ENCODE results near the gene BACE2. TPM values are rescaled to one million over a fixed set of nuclear protein-coding genes. Genes with fewer than 3 reads are reported as not detected.

BACE2 gene
- polyA plus RNA-seq, 5 donors: 26.9 to 37.5 (median 34.4) TPM

DNA sequence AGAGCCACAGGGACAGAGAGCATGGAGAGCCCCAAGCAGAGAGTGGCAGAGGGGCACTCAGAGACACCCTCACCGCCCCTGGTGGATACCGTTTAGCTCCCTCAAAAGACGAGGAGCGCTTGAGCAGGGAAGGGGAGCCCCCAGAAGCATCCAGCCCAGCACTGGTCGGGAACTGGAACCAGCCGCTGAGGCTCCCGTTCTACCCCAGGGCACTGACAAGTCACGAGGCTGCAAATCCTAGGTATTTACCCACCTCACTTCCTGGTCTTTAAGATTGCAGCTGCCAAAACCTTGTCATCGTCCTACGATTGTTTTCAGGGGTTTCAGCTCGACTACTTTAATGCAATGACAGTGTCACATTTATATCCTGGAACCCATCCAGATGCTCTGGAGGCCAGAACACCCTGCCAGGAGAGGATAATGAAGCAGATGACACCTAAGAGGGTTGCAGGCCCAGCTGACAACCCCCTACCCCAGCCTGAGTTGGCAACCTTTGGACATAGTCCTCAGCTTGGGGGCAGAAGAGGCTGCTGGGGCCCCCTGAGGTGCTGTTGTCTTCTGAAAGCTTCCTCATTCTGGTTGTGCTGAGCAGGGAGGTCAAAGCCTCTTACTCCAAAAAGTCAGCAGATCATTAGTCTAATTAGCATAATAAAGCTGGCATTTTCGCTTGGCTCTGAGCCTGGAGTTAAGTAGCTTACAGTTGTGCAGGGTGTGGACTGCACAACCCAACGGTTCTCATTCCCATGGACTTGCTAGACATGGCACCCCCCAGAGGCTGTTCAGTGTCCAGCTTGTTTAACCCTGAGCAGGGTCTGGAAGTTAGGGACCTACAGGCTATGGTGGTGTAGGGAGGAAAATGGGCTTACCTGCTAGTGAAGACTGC, 20.6 kb upstream of the BACE2 start:
- no peak for DNase-seq

DNA sequence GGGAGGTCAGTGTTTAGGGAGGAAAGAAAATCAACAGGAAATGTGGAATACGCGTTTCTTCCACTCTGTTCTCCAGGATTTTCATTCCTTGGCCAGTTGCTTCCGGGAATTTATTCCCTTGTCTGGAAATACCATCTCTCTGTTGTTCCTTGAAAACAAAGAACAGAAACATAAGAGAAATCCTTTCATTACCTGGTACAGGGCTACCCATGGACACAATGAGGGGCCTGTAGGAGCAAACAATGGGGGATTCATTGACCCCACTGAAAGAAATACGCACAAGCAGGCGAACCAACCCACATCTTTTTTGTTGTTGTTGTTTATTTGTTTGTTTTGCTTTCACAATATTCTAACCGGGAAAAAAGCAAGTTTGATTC, 20.0 kb upstream of the BACE2 start:
- DNase-seq: no peak

DNA sequence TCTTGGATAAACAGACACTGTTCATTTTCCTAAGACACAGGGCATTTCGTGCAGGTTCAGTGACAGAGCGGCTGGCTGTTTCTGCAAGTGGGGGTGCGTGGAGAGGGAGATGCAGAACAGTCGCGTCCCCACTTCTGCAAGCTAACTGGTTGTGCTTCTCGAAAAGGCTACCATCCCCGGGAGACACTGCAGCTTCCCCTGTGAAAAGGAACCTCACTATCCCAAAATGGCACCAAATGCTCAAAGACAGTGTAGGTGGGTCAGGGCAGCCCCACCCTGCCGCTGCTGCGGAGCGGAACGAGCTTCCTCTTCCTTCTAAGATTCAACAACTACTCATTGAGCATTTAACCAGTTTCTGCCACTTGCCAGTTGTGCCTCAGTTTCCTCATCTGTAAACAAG, 19.2 kb upstream of the BACE2 start:
- DNase-seq: no peak

DNA sequence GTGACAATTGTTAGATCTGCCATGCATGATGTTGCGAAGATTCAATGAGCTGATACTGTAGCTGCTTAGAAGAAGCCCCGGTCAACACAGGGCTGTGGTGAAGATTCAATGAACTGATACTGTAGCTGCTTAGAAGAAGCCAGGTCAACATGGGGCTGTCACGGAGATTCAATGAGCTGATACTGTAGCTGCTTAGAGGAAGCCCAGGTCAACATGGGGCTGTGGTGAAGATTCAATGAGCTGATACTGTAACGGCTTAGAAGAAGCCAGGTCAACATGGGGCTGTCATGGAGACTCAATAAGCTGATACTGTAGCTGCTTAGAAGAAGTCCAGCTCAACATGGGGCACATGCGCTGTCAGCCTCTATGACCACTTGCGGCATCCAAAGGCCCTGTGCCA, 18.8 kb upstream of the BACE2 start:
- DNase-seq: no peak

DNA sequence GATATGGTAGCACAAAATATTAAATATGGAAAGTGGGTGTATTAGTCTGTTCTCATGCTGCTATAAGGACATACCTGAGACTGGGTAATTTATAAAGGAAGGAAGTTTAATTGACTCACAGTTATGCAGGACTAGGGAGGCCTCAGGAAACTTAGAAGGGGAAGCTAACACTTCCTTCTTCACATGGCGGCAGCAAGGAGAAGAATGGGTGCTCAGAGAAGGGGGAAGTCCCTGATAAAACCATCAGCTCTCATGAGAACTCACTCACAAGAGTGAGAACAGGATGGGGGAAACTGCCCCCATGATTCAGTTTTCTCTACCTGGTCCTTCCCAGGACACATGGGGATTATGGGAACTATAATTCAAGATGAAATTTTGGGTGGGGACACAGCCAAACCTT, 15.8 kb upstream of the BACE2 start:
- DNase-seq: no peak

DNA sequence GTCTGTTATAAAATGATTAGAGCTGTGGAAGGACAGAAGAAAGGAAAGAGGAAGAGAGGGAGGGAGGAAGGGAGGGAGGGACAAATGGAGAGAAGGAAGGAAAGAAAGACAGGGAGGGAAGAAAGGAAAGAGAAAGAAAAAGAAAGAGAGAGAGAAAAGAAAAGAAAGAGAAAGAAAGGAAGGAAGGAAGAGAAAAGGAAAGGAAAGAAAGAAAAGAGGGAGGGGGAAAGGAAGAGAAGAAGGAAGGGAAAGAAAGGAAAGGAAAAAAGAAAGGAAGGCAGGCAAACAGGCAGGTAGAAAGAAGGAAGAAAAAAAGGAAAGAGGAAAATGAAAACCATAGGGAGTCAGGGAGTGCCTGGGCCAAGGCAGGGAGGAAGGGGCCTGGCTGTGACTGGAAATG, 14.5 kb upstream of the BACE2 start:
- DNase-seq: no peak

DNA sequence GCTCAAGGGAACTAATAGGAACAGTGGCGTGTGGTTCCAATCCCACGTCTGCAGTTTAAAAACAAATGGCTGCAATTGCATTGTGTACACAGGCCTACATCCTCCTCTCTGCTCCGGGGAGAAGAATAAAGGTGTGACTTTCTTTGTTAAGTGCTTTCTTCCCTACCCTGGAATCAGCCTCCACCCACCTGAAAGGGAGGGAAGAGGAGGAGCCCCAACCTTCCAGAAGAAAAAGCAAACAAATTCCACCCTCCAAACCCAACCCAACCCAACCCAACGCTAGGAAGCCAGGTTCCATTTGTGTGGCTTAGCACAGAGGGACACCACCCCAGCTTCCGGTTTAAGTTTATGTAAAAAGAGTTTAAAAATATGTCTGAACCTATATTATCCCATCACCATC, 11.8 kb upstream of the BACE2 start:
- DNase-seq: no peak

DNA sequence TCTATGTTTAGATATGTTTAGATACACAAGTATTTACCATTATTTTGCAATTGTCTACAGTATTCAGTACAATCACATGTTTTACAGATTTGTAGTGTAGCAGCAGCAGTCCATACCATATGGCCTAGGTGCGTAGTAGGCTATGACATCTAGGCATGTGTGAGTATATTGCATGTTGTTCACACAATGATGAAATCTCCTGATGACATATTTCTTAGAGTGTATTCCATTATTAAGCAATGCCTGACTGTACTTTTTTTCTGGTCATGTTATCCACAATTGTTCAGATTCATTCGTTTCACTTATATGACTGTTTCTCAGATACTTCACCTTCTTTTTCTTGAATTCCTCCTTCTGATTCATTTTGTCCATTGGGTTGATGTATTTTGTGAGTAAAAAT, 9.9 kb upstream of the BACE2 start:
- no peak for DNase-seq

DNA sequence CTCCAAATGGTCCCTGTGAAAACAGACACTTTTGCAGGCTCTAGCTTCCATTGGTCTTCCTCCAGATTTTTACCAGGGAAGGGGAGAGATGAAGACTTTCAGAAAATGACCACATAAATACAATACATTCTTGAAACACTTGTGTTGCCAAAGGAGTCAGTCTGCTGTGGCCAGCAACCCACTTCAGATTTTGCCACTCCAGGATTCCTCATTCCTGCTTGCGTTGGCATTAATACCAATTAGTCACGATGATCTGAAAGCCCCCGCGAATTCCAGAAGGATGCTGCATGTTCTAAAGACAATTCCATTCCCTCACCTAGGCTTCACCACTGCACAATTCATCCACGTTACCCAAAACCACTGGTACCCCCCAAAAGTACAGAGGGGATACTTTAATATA, 7.9 kb upstream of the BACE2 start:
- no peak for DNase-seq

DNA sequence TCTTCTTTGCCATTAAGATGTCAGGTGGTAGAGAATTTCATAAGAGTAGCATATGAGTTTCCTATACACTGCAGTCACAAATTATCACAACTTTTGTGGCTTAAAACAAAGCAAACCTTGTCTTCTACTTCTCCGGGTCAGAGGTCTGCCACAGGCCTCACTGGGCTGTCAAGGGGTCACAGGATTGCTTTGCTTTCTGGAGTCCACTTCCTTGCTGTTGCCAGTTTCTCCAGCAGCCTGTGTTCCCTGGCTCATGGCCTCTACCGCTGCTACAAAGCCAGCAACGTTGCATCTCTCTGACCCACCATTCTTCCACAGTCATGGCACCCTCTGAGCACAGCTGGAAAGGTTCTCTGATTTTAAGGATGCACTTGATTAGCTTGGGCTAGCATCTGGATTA, 6.5 kb upstream of the BACE2 start:
- no peak for DNase-seq

DNA sequence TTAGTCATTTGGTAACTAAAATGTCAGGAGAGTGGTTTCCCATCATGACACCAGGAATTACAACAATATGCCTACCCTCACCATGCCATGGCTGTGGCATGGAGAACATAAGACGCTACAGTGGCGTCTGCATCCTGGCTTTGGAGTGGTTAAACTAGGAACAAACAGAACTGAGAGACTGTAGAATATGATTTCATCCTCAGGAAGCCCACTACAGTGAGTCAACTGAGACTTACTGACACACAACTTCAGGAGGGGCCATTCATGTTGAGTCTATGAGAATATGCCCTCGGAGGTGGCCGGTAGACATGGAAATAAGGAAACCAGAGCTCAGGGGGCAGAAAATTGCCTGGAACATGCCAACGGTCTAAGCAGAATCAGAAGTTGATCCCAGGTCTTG, 5.9 kb upstream of the BACE2 start:
- DNase-seq: no peak

DNA sequence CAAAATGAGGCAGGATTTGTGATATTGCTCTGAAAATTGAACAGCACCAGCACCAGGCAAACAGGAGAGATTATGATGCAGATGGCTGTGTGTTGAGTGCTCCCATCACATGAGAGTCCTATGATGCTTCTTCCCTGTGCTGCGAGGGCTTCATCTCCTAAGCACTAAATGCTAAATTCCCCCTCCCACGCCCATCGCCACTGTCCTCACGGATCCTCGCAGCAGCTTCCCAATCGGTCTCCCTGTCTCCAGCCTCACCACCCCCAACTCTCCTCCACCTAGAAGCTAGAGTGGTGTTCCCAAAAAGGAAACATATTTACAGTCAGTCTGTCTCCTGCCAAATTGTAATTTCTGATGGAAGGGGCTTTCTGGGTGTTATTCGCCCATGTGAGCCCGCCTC, 4.9 kb upstream of the BACE2 start:
- DNase-seq: no peak

DNA sequence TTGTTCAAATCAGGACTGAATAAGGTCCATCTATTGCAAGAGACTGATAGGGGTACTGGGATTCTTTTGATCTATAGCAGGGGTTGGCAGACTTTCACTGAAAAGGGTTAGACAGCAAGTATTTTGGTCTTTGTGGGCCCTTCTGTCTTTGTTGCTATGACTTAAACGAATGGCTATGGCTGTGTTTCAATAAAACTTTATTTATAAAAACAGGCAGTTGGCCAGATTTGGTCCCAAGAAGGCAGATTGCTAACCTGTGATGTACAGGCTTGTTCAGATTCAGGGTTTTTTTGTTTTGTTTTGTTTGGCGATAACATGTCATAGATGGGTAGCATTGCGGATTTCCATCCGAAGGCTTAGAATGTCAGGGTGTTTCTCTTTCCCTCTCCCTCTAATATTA, 3.9 kb upstream of the BACE2 start:
- DNase-seq: no peak

DNA sequence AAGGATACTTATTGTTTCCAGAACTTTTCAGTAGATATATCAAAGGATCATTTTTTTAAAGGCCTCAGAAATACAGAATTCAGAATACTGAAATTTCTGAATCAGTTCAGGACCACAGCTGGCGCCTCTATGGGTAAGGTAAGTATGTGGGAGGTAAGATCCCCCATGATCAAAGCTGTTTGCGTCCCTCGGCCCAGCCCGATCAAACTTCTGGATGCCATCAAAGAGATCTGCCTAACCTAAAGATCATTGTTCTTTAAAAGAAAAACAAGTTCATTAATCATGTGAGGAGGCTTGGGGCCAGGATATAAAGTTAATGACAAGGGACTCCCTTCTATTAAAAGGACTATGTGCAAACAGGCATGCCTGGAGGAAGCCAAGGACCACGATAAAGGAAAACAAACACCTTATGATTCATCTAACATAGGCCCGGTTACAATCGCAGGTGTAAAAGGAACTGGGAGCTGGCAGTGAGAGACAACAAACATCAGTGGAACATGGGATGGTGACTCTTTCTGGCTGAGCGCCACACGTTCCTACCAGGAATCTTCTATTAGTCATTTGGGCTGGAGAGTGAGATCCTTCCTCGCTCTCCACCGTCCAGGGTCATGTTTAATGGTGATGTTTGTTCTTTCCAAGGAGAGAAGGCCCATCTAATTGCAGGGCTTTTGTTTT, 2.8 kb upstream of the BACE2 start:
- no peak for DNase-seq

DNA sequence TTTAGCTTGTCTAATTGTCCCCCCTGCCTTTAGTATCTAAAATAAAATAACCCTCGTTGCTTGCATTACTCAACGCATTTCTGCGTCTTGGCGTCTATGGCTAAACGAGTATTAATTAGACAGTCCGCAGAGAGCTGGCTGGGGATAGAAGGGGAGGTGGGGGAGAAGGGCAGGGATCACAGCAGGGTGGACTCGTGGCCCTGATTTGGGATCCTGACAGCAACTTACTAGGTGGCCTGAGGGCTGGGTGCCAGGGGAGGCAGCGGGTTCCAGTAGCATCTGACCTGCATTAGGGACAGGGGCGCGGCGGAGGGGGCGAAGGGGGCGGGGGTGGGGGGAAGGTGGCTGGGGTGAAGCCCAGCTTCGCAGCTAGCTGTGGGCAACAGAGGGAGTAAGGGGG, 1.1 kb upstream of the BACE2 start:
- DNase-seq: peak; percentile 19 to 26

DNA sequence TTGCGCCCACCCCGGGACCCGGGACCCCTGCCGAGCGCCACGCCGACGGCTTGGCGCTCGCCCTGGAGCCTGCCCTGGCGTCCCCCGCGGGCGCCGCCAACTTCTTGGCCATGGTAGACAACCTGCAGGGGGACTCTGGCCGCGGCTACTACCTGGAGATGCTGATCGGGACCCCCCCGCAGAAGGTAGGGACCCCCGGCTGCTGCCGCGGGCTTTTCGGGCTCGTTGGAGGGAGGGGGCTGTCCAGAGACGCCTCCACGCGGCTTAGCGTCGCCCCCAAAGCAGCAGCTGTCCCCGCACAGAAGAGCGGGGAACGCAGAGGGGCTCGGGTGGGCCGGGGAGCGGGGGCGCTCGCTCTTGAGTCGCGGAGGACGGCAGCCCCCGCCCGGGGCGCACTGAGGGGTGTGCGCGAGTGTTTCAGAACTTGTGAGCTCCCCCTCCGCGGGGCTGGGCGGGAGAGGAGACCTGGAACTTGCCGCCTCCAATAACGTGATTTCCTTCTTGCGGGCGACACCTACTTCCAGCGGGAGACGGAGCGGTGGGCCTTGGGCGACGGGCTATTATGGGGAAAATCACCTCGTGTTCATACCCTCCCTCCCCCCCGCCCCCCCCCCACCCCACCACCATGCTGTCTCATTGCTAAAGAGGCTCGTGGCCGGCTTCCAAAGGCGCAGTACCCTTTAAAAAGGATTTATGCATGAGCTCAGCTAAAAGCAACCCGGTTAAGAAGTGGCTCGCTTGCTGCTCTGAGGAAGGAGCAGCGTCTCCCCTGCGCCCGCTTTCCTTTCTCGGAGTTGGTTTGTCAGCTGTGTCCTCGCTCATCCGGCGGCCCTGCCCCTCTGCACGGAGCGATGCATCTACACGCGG, 664 bp downstream of the BACE2 start:
- peak; percentile 45 to 50 for DNase-seq

DNA sequence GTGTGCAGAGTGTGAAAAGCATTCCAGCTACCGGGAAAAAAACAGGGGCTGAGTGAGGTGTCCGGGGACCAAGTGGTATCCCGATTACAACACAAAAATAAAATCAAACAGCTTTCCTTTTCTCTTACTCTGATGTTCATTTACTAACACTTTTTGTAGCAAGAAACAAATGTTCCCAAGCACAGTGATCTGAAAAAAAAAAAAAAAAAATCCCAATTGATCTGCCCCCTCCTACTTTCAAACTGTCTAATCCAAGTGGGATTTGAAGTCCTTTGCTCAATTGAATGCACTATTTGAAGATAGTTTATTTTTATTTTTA, 1.3 kb downstream of the BACE2 start:
- no peak for DNase-seq

DNA sequence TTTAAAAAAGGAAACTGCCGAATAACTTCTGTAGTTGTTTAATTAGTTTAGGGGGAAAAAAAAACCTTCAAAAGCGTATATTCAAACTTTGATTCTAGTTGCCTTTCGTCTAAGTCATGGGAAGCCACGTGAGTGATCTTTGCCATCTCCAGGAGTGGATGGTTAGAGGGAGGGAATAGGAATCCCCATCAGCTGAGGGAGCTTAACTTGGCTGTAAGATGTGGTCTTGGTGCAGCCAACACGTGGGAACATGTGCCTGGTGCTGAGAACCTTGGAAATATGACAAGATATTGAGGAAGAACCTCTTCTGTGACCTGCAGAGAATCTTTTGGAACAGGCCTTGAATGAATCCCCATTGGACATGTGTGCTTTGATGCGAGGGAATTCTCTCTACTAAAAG, 1.7 kb downstream of the BACE2 start:
- DNase-seq: no peak

DNA sequence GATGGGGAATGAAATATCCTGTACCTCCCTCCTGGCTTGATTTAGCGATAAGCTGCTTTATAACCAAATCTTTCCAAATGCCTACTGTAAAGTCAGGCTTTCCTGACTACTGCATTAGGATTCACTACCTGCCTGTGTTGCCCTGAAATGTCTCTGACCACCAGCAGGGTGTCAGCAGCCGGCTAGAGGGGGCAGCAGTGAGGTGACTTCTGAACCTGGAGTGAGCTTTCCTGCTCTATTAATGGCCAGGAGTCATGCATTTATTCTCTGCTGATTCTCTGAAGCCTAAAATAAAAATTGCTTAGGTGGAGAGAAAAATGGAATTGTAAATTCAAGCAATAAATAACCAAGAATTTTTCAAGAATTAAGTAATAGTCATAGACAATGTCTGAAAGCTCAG, 2.5 kb downstream of the BACE2 start:
- DNase-seq: no peak

DNA sequence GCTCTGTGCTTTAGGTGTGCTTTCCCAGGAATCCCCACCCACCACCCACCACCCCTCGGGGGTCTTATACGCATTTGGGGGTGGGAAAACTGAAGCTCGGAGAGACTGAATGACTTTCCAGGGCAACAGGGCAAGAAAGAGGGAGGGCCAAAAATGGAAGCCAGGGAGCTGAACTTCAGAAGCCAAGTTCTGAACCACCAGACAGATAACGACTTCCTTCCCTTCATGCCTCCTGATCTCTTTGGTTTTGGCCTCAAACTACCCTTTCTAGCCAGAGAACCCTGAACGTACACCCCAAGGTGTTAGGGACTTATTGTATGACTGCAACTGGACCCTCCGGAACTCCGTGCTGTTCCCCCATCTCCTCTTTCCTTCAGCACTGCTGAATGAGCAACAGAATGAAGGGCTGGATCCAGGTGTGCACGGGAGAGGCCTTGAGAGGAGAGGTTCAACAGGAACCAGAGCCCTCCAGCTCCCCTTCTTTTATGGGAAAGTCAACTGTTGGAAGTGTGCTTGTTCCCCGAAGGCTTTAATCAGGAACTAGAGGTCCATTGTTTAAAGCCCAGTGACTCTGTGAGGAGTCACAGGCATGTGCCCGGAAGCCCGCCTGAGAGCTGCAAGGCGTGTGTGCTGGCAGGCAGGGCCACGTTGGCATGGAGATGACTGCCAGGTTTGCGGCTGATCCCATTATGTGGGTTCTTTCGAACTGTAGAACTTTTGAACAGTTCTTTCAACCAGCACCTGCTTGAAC, 3.1 kb downstream of the BACE2 start:
- peak; percentile 24 to 37 for DNase-seq

DNA sequence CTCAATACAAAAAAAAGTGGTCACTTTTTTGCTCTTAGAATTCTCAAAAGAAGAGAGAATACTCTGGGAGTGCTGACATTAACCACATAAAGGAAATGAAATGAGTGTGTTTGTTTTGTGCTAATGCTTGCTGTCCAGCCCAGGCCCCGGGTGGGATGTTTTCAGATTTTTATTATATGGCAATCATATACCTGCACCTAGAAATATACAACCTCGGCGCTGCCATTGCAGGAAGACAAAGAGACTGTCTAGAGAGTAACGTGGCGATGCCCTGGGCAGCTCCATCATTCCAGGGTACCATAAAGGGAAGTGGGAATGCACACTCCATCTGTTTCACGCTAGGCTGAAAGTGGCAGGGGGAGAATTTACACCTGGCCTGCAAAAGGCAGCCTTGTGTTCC, 7.1 kb downstream of the BACE2 start:
- DNase-seq: no peak

DNA sequence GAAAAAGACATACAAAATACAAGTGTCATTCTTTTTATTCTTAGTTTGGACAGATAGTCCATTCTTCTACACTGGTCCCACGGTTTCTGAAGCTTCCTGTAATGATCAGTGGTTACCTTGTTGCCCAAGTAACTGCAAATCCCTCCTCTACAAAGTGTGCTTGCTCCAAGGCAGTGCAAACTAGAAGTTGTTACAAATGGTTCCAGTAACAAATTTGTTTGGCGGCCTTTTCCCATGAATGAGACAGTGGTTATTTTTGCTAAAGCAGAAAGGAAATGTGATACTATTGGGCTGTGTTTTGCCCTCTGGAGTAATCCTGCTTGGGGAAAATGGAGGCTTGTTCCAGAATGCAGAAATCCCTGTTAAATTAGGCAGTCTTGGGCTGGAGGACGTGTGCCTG, 8.9 kb downstream of the BACE2 start:
- no peak for DNase-seq
